ENCODE data around the gene SLC25A31.

DNA sequence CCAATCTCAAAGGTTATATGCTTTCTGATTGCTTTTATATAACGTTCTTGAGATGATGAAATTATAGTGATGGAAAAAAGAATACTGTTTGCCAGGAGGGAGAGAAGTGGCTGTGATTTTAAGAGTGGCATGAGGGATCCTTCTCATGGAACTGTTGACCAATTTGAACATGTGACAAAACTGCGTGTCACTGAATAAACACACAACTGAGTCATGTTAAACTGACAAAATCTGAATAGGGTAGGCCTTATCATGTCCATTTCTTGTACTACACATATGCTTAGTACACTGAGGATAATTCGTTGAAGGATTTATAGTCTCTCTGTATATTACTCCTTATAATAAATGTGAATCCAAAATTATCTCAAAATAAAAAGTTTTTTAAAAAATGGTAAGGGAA, 29.7 kb downstream of the SLC25A31 start:
- TF ChIP-seq, protein P1, sequence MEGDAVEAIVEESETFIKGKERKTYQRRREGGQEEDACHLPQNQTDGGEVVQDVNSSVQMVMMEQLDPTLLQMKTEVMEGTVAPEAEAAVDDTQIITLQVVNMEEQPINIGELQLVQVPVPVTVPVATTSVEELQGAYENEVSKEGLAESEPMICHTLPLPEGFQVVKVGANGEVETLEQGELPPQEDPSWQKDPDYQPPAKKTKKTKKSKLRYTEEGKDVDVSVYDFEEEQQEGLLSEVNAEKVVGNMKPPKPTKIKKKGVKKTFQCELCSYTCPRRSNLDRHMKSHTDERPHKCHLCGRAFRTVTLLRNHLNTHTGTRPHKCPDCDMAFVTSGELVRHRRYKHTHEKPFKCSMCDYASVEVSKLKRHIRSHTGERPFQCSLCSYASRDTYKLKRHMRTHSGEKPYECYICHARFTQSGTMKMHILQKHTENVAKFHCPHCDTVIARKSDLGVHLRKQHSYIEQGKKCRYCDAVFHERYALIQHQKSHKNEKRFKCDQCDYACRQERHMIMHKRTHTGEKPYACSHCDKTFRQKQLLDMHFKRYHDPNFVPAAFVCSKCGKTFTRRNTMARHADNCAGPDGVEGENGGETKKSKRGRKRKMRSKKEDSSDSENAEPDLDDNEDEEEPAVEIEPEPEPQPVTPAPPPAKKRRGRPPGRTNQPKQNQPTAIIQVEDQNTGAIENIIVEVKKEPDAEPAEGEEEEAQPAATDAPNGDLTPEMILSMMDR (IDR thresholded peaks at IDR 0.05; ENCODE audit: poor library complexity, severe bottlenecking): no peak
- TF ChIP-seq, protein P2, sequence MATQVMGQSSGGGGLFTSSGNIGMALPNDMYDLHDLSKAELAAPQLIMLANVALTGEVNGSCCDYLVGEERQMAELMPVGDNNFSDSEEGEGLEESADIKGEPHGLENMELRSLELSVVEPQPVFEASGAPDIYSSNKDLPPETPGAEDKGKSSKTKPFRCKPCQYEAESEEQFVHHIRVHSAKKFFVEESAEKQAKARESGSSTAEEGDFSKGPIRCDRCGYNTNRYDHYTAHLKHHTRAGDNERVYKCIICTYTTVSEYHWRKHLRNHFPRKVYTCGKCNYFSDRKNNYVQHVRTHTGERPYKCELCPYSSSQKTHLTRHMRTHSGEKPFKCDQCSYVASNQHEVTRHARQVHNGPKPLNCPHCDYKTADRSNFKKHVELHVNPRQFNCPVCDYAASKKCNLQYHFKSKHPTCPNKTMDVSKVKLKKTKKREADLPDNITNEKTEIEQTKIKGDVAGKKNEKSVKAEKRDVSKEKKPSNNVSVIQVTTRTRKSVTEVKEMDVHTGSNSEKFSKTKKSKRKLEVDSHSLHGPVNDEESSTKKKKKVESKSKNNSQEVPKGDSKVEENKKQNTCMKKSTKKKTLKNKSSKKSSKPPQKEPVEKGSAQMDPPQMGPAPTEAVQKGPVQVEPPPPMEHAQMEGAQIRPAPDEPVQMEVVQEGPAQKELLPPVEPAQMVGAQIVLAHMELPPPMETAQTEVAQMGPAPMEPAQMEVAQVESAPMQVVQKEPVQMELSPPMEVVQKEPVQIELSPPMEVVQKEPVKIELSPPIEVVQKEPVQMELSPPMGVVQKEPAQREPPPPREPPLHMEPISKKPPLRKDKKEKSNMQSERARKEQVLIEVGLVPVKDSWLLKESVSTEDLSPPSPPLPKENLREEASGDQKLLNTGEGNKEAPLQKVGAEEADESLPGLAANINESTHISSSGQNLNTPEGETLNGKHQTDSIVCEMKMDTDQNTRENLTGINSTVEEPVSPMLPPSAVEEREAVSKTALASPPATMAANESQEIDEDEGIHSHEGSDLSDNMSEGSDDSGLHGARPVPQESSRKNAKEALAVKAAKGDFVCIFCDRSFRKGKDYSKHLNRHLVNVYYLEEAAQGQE (IDR thresholded peaks at IDR 0.05; ENCODE audit: borderline replicate concordance): no peak
- TF ChIP-seq MXI1 (conservative IDR thresholded peaks at IDR 0.05; ENCODE audit: poor library complexity, severe bottlenecking): no peak
- no peak for TF ChIP-seq EP300 (conservative IDR thresholded peaks at IDR 0.05; ENCODE audit: poor library complexity, severe bottlenecking)
- TF ChIP-seq POLR2AphosphoS5 (IDR thresholded peaks at IDR 0.05): no peak
- TF ChIP-seq SMC3 (conservative IDR thresholded peaks at IDR 0.05; ENCODE audit: poor library complexity): no peak
